Activated CD4-positive, alpha-beta T cell treated with anti-CD3 and anti-CD28 coated beads, Interleukin-2, amount 10 ng/mL, durations not matched to agents 7 days and 5 days (primary cell): ENCODE data around the gene CRACR2A. TPM values are rescaled to one million over a fixed set of nuclear protein-coding genes. Genes with fewer than 3 reads are reported as not detected.

Experiments
- CTCF ChIA-PET: fragments of 350-600 bp; sonication (Branson Sonifier 250); formaldehyde crosslinking; loops from one replicate; lab custom pipeline; 2021; ENCODE audit warnings: antibody characterized with exemption; lab: Charles Lee
- POLR2A ChIA-PET: fragments of 350-600 bp; sonication (Branson Sonifier 250); formaldehyde crosslinking; loops from one replicate; lab custom pipeline; 2021; ENCODE audit warnings: antibody characterized with exemption; lab: Charles Lee
- DNase-seq: peaks from one replicate; pipeline ENCODE4 v3.0.0-alpha.2; 2020
- H3K27ac Mint-ChIP-seq: one replicate; pipeline ENCODE4 v1.8.0; 2021; ENCODE audit warnings: mild to moderate bottlenecking, moderate library complexity, mixed read lengths
- H3K27me3 Mint-ChIP-seq: one replicate; pipeline ENCODE4 v1.8.0; 2021; ENCODE audit warnings: mixed read lengths
- H3K36me3 Mint-ChIP-seq: one replicate; pipeline ENCODE4 v1.8.0; 2021; ENCODE audit warnings: low read depth, mixed read lengths
- H3K4me1 Mint-ChIP-seq: one replicate; pipeline ENCODE4 v1.8.0; 2021; ENCODE audit warnings: mixed read lengths
- H3K4me3 Mint-ChIP-seq: one replicate; pipeline ENCODE4 v1.8.0; 2021; ENCODE audit warnings: mild to moderate bottlenecking, moderate library complexity, mixed read lengths
- H3K9me3 Mint-ChIP-seq: one replicate; pipeline ENCODE4 v1.8.0; 2021; ENCODE audit warnings: mixed read lengths
- total RNA-seq, 2 experiments: library from RNA; stranded (reverse); gene quantifications; one replicate each; pipeline ENCODE4 v1.2.3, GENCODE V29; 2021

CRACR2A gene
- total RNA-seq, 2 experiments from 2014 or later = 33.3 to 39.5 TPM

DNA sequence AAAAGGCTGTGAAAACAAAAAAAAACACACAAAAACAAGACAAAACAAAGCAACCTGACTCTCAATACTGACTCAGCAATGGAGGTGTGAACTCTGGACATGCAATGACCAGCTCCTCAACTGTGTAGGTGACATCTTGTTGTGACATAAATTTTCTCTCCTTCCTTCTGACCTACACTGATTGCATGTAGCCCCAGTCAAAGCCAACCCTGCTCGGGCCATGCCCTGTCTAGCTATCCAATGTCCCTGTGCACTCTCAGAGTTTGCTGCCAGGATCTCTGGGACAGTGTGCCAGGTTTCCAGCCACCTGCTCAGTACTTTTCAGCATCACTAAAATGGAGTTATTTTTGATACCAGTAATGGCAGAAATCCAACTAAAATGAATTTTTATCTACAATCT, 18.9 kb upstream of the CRACR2A start:
- H3K4me3 Mint-ChIP-seq = no peak overlapping the region
- no peaks in the 10 kb centered on the region for H3K36me3 Mint-ChIP-seq
- H3K27ac Mint-ChIP-seq = no peak overlapping the region
- POLR2A ChIA-PET = no interaction called here
- peaks cover 12% of the 10 kb centered on the region for H3K4me1 Mint-ChIP-seq
- CTCF ChIA-PET = interaction anchor here (0.6 to 1.3 kb wide), 2 partner anchors 11 to 117 kb away, joined by 3 read pairs; no protein-coding TSS in a partner anchor
- H3K27me3 Mint-ChIP-seq = no peaks in the 10 kb centered on the region
- DNase-seq = no peak
- no peaks in the 10 kb centered on the region for H3K9me3 Mint-ChIP-seq

DNA sequence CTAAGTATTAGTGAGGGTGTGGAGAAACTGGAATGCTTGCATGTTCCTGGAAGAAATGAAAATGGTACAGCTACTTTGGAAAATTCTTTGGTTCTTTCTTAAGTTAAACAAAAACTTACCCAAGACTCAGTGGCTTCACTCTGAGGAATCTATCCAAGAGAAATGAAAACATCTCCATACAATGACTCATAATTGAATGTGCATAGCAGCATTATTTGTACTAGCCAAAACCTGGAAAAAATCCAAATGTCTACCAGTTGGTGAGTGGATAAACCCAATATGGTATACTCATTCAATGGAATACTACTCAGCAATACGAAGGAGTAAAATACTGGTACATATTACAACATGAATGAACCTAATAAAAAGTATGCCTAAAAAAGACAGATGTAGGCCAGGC, 18.0 kb upstream of the CRACR2A start:
- ChIA-PET CTCF (interaction anchor here (2.1 kb wide), 1 partner anchor 18 kb away, joined by 4 read pairs; the partner anchor contains the start of gene CRACR2A), POLR2A (no interaction called here)
- no peak overlapping the region for H3K27ac Mint-ChIP-seq
- no peak overlapping the region for H3K4me3 Mint-ChIP-seq
- H3K27me3 Mint-ChIP-seq = no peaks in the 10 kb centered on the region
- DNase-seq = no peak
- no peaks in the 10 kb centered on the region for H3K36me3 Mint-ChIP-seq
- no peaks in the 10 kb centered on the region for H3K9me3 Mint-ChIP-seq
- H3K4me1 Mint-ChIP-seq = peaks cover 12% of the 10 kb centered on the region

DNA sequence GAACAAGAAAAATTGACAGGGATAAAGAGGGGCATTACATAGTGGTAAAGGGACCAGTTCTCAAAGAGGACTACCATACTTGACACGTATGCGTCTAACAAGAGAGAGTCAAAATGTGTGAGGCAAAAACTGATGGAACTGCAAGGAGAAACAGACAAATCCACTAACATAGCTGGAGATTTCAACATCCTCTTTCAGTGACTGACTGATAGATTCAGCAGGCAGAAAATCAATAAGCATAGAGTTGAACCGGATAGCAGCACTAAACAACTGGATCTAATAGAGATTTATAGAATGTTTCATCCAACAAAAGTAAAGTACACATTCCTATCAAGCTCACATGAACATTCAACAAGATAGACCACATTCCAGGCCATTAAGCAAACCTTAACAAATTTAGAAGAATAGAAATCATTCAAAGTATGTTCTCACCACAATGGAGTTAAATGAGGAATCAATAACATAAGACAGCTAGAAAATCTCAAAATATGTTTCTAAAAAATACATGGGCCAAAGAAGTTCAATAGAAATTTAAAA, 16.1 kb upstream of the CRACR2A start:
- Mint-ChIP-seq H3K4me1 (peaks cover 12% of the 10 kb centered on the region), H3K27ac (no peak overlapping the region), H3K36me3 (no peaks in the 10 kb centered on the region), H3K27me3 (no peaks in the 10 kb centered on the region), H3K9me3 (no peaks in the 10 kb centered on the region), H3K4me3 (no peak overlapping the region)
- POLR2A ChIA-PET = no interaction called here
- DNase-seq = no peak
- CTCF ChIA-PET = no interaction called here

DNA sequence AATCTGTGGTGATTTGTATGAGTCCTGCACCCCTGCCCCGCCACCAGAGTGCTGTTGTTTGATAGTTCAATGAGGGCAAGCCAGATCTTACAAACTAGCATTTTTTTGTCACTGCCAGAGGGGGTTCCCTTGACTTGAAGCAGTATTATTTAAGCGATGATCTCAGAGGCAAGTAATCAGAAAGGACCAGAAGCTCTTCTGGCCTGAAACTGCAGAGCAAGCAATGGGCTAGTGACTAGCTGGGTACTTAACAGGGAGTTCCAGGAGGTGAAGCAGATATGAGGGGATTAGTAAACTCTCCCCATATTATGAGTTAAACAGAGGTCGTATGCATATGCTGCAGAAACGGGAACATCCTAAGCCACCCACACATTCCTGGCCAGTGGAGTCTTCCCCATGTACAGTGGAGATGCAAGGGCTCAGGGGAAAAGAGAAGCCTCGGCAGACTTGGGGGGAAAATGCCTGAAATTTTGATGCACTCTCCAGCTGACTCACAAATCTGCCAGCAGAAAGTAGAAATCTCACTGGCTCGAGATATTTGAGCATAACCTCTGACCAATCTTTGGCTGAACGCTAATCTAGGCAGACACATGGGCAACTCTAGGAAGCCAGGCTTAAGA, 8.3 kb upstream of the CRACR2A start:
- peaks cover 5% of the 10 kb centered on the region for H3K9me3 Mint-ChIP-seq
- CTCF ChIA-PET = no interaction called here
- POLR2A ChIA-PET = no interaction called here

DNA sequence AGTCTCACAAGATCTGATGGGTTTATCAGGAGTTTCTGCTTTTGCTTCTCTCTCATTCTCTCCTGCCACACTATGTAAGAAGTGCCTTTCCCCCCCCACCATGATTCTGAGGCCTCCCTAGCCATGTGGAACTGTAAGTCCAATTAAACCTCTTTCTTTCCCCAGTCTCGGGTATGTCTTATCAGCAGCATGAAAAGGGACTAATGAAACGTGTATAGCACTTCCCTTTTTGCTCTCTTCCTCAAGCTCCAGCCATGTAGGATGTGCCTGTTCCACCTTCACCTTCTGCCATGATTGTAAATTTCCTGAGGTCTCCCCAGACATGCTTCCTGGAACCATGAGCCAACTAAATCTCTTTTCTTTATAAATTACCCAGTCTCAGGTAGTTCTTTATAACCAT, 7.0 kb upstream of the CRACR2A start:
- H3K4me3 Mint-ChIP-seq = no peak overlapping the region
- ChIA-PET CTCF (no interaction called here), POLR2A (no interaction called here)
- peaks cover 18% of the 10 kb centered on the region for H3K36me3 Mint-ChIP-seq
- DNase-seq = no peak
- no peaks in the 10 kb centered on the region for H3K27me3 Mint-ChIP-seq
- H3K9me3 Mint-ChIP-seq = peaks cover 5% of the 10 kb centered on the region
- peaks cover 18% of the 10 kb centered on the region for H3K4me1 Mint-ChIP-seq
- no peak overlapping the region for H3K27ac Mint-ChIP-seq

More for the DNA sequence above, 8.3 kb upstream of the CRACR2A start:
- no peak overlapping the region for H3K27ac Mint-ChIP-seq
- no peaks in the 10 kb centered on the region for H3K27me3 Mint-ChIP-seq
- H3K4me3 Mint-ChIP-seq = no peak overlapping the region
- no peak for DNase-seq
- H3K36me3 Mint-ChIP-seq = peaks cover 18% of the 10 kb centered on the region
- H3K4me1 Mint-ChIP-seq = peaks cover 15% of the 10 kb centered on the region

DNA sequence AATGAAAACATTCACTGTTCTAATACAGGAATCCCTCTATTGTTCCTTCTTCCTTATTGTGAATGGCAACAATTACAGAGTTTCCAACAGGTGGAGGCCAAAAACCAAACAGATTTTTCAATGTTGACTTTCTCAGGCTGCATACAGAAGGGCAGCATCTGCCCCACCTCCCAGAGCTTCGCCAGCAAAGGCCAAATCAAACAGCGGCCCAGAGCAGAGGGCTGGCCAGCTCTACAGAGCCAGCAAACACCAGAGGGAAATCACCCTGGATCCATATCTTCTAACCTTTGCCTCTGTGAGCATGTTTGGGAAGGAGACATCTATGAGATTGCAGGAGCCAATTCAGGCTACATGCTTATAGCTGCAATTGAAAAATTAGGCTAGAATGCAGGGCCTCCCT, 4.4 kb upstream of the CRACR2A start:
- H3K9me3 Mint-ChIP-seq = peaks cover 5% of the 10 kb centered on the region
- H3K27ac Mint-ChIP-seq = no peak overlapping the region
- H3K4me3 Mint-ChIP-seq = no peak overlapping the region
- ChIA-PET POLR2A (no interaction called here), CTCF (interaction anchor here (0.6 to 1.0 kb wide), 2 partner anchors 68 to 76 kb away, joined by 3 read pairs; no protein-coding TSS in a partner anchor)
- H3K4me1 Mint-ChIP-seq = peaks cover 24% of the 10 kb centered on the region
- H3K36me3 Mint-ChIP-seq = peaks cover 22% of the 10 kb centered on the region
- DNase-seq = no peak
- H3K27me3 Mint-ChIP-seq = no peaks in the 10 kb centered on the region

DNA sequence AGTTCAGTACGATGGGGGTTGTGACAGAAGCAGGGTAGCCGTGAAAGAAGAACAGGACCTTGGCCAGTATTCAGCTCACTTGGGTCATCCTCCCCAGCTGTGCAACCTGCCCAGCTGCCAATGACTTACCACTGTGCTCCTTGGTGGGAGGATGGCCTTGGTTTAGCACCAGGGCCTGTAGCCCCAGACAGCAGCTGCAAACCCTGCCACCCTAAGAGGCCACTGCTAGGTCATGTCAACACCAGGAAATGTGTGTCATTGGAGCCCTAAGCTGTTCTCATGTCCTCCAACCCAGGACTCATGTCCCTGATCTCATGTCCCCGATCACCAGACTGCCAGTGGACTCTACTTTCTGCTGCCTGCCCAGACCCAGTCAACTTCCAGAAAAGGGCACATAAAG, 3.0 kb upstream of the CRACR2A start:
- H3K27me3 Mint-ChIP-seq = no peaks in the 10 kb centered on the region

DNA sequence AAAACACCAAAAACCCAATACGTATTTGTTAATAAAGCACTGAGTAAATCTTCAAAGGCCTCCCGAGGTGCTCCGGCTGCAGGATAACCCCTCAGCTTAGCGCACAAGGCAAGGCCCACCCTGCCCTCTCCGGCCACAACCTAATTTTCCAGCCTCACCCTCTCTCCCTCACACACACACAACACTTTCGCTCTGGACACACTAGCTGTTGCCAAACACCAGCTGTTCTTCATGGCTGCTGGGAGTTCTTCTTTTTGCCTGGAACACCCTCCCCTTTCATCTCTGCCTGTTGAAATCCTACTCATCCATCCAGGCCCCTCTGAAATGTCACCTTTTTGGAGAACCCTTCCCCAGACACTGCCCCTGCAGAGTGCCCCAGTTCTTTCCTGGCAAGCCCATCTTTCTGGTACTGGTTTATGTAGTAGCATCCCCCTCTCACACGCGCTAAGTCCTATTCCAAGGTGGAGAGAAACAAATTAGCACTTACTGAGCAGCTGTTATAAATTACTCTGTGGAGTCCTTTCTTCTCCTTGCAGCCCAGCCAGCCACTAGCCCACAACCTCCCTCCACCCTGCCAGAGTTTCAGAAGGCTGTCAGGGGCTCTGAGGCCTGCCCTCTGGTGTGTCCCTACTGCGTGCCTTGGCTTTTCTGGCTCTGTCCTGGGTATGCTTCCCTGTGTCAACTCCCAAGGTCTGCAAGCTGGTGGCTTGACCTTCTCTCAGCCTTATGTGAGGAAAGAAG, 805 bp upstream of the CRACR2A start:
- DNase-seq = no peak
- ChIA-PET CTCF (interaction anchor here (1.0 to 1.3 kb wide), 6 partner anchors 11 to 453 kb away, joined by 3 to 8 read pairs (median 4); no protein-coding TSS in a partner anchor), POLR2A (interaction anchor here (1.2 to 1.3 kb wide), 2 partner anchors 10 to 25 kb away, joined by 3 to 5 read pairs; no protein-coding TSS in a partner anchor)
- H3K27ac Mint-ChIP-seq = peak overlapping the region; percentile 97
- peaks cover 55% of the 10 kb centered on the region for H3K4me1 Mint-ChIP-seq
- H3K4me3 Mint-ChIP-seq = peak overlapping the region; percentile 84
- peaks cover 34% of the 10 kb centered on the region for H3K36me3 Mint-ChIP-seq
- no peaks in the 10 kb centered on the region for H3K27me3 Mint-ChIP-seq
- H3K9me3 Mint-ChIP-seq = peaks cover 5% of the 10 kb centered on the region

More for the DNA sequence above, 3.0 kb upstream of the CRACR2A start:
- Mint-ChIP-seq H3K27ac (no peak overlapping the region), H3K4me1 (peaks cover 37% of the 10 kb centered on the region), H3K36me3 (peaks cover 30% of the 10 kb centered on the region), H3K9me3 (peaks cover 5% of the 10 kb centered on the region), H3K4me3 (no peak overlapping the region)
- CTCF ChIA-PET = interaction anchor here (0.8 kb wide), 1 partner anchor 9 kb away, joined by 3 read pairs; no protein-coding TSS in a partner anchor
- POLR2A ChIA-PET = no interaction called here
- DNase-seq = no peak

DNA sequence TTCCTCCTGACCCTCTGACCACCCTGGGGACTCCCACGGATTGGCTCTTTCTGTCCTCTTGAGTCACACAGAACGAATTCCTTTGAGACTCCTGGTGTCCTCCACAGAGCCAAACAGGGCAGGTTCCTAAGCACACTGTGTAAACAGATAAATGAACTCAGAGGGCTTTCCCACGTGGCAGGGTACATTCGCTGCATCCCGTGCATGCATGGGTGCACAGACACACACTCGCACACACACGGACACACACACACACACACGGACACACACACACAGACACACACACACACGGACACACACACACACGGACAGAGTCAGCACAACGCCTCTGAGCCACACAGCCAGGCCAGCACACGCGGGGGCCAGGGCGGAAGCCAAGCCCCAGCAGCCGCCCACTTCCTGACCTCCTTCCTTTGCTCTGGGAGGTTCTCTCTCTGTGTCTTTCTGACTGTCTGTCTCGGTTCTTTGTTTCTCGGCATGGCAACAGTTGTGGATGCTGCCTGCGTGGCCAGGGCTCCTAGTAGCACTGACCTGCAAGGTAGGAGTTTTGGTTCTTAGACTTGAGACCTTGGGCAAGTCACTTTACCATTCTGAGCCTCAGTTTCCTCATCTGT, 706 bp downstream of the CRACR2A start:
- Mint-ChIP-seq H3K27ac (peak overlapping the region; percentile 97), H3K27me3 (no peaks in the 10 kb centered on the region), H3K36me3 (peaks cover 33% of the 10 kb centered on the region), H3K4me1 (peaks cover 68% of the 10 kb centered on the region), H3K4me3 (peak overlapping the region; percentile 84), H3K9me3 (no peaks in the 10 kb centered on the region)
- ChIA-PET CTCF (interaction anchor here (0.8 to 1.2 kb wide), 5 partner anchors 9 to 452 kb away, joined by 3 to 8 read pairs (median 4); no protein-coding TSS in a partner anchor), POLR2A (interaction anchor here (1.2 to 1.3 kb wide), 2 partner anchors 11 to 24 kb away, joined by 3 to 5 read pairs; no protein-coding TSS in a partner anchor)
- DNase-seq = peak; percentile 81

DNA sequence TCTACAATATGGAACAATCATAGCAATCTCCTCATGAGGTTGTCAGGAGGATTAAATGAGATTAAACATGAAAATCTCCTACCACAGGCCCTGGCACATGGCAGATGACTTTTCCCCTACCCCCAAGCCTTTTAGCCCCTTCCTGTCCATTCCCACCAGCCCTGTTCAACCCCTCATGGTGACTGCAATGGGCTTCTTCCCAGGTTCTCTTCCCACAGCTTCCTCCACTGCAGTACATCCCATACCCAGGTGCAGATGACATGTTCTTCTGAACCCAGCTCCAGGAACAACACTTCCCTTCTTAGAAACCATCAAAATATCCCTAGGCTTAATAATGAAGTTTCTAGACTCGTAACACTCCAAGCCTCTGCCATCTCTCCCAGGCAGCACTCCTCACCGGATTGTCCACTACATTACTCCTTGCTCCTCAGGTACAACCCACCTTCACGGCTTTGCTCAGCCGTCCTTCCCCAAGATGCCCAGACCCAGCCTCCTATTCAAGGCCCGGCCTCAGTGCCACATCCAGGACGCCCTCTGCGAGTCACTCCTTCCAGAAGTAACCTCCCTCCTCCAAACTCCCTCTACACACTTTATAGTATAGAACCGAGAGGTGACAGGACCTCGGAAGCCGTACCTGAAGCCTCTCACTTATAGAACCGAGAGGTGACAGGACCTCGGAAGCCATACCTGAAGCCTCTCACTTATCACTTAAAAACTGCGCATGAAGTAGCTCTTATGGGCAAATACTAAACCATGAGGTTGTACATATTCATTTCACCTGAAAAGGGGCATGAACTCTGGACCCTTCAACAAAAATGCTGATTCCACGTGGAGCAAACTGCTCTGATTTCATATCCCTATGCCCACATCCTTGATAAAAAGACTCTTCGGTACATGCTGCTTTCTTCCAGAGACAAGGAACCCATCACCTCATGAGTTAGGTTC, 1.5 kb downstream of the CRACR2A start:
- Mint-ChIP-seq H3K36me3 (peaks cover 37% of the 10 kb centered on the region), H3K4me3 (peak overlapping the region; percentile 84), H3K9me3 (peaks cover 4% of the 10 kb centered on the region), H3K27ac (peak overlapping the region; percentile 97), H3K4me1 (peaks cover 73% of the 10 kb centered on the region), H3K27me3 (no peaks in the 10 kb centered on the region)
- no peak for DNase-seq
- ChIA-PET POLR2A (no interaction called here), CTCF (no interaction called here)

DNA sequence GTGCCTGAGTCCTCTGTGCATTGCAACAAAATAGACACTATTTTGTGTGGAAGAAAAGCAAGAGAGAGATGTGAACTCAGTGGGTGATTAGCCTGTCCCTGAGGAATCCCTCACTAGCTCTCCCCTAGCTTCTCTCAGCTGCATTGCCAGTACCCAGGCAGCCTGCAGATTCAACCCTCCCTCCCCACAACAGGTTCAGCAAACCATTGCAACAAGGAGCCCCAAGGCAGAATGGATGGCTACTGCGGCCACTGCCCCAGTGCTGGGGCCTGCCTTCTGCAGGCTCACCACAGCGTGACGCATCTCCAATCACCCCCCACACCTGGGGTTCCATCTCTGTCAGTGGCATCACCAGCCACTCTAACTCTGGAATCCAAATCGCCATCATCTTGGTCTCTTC, 2.3 kb downstream of the CRACR2A start:
- POLR2A ChIA-PET = no interaction called here
- DNase-seq = no peak
- no peaks in the 10 kb centered on the region for H3K27me3 Mint-ChIP-seq
- peaks cover 43% of the 10 kb centered on the region for H3K36me3 Mint-ChIP-seq
- CTCF ChIA-PET = no interaction called here
- peaks cover 80% of the 10 kb centered on the region for H3K4me1 Mint-ChIP-seq
- no peak overlapping the region for H3K27ac Mint-ChIP-seq
- H3K4me3 Mint-ChIP-seq = peak overlapping the region; percentile 84
- peaks cover 11% of the 10 kb centered on the region for H3K9me3 Mint-ChIP-seq

DNA sequence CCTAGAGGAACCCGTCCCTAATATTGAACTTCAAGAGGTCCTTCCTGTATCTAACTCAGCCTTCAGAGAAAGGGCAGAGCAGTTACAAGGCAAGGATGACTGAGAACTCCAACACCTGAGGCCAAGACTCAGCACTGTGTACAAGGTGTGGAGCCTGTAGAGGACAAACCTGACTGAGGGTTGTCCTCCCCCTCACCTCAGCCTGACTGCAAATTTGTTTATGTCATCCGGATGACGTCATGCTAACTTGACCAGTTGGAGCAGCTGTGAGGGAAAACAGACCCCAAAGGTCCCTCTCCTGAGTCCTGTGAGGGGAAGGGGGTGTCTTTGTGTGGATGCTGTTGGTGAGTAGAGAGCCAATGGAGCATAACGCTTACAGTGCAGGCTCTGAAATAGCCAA, 4.3 kb downstream of the CRACR2A start:
- DNase-seq = no peak
- CTCF ChIA-PET = interaction anchor here (0.9 to 1.5 kb wide), 2 partner anchors 12 to 44 kb away, joined by 3 to 4 read pairs; no protein-coding TSS in a partner anchor
- H3K27me3 Mint-ChIP-seq = no peaks in the 10 kb centered on the region
- peaks cover 11% of the 10 kb centered on the region for H3K9me3 Mint-ChIP-seq
- H3K4me1 Mint-ChIP-seq = peaks cover 79% of the 10 kb centered on the region
- H3K27ac Mint-ChIP-seq = peak overlapping the region; percentile 64
- no peak overlapping the region for H3K4me3 Mint-ChIP-seq
- POLR2A ChIA-PET = no interaction called here
- peaks cover 54% of the 10 kb centered on the region for H3K36me3 Mint-ChIP-seq
